NCI-H526 (cell line): ENCODE measurements around the gene RAB29.
A peak's percentile ranks its signal among the peaks of the same experiment; 100 is the strongest.

Experiments
- DNase-seq, 2 experiments: peaks; one replicate each; lab custom pipeline; 2025; lab: John Stamatoyannopoulos, UW

Gene RAB29

DNA sequence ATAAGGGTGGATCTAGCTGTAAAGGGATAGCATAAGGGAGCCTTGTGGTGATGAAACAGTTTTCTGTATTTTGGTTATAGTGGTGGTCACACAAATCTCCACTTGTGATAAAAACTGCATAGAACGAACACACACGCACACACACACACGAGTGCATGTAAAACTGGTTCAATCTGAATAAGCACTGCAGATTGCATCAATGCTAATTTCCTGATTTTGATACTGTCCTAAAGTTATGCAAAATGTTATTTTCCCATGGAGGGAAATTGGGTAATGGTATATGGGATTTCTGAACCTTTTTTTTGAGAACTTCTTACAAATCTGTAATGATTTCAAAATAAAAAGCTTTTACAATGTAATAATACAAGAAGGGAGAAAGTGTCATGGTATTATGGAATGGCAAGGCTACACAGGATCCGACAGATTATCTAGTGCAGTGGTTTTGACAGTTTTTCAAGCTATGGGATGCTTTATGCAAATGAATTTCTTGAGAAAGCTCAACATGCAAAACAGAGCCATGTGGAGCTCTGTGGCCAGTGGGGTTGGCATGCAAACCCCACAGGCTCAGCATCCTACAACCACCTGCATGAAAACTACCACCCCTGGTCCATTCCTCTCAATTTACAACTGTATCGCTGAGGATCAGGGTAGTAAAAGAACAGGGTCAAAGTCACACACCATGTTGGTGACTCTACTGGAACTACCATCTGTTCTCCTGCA lies 18.9 kb upstream of the RAB29 start:
- DNase-seq: peak; percentile 88 to 90

DNA sequence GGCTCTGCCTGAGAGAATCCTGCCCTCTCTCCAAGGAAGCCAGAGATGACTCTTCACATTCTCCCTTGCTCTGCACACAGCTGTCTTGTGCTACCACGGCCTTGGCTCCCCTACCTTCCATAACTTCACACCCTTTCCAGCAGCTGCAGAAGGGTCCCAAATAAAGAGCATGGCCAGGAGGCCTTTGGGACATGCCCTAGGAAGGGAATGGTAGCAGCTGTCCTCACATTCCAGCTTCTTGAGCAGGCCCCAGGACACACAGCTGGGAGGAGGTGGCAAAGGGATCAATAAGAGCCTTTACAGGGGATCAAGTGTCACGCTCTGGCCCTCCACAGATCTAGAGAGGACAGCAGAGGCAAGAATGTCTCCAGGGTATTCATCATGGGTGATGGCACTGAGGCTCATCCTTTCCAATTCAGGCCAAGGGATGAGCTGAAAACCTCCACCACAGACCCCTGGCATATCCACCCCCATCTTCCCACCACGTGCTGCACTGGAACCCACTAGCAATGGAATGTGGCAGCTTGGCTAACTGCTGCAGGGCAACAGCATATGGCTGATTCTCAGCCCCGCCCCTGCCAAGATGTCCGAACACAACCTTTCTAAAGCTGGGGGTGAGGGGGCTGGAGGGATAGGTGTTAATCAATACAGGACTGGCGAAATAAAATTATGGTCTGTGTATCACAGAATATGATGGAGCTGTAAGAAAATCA lies 17.8 kb upstream of the RAB29 start:
- no peak for DNase-seq

GRCh38 chr1:205792481-205792881 lies 17.2 kb upstream of the RAB29 start:
- no peak for DNase-seq

DNA sequence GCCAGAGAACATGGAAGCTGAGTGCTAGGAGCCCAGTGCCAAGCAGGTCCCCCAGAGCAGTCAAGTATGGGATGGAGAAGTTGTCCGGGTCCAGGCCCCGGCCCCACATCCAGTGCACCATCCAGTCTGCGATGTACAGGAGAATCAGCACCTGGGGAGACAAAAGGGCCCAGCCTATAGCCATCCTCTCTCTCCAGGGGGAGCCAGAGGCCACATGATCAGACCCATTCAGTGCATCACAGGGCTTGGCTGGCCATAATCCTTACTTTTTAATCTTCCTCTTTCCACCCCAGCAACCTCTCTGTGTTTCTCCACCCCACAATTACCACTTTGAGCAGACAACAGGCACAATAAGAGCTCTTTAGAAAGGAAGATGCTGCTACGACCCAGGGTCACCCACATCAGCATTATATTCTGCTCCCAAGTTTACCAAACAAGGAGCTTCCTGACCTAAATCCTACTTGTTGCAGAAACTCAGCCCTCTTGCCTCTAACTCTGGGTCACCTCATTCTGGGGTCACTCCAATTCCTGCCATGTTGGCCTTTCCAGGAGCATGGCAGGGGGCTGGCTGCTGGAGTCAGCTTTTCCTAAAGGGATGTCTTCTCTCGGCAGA lies 16.4 kb upstream of the RAB29 start:
- DNase-seq: peak; percentile 37 to 82

GRCh38 chr1:205787287-205787916 lies 12.1 kb upstream of the RAB29 start:
- DNase-seq: no peak

- DNase-seq: no peak
Observed at GRCh38 chr1:205786601-205787000, 11.3 kb upstream of the RAB29 start.

DNA sequence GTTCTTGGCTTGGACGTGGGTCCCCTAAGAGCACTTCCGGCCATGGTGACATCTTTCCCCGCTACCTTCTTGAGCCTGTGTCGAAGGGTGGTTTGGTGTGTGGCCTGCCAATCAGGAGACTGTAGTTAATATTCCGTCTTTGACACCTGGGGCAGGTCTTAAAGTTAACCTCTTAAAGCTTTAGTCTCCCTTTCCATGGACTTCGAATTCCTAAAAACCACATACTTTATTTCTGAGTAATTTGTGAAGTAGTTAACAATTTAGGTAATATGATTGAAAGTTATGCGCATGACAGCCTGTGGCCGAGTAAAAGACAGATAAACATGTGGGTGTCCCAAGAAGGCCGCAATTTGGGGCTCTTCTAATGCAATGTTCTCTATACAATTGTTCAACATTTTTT lies 10.2 kb upstream of the RAB29 start:
- no peak for DNase-seq

DNA sequence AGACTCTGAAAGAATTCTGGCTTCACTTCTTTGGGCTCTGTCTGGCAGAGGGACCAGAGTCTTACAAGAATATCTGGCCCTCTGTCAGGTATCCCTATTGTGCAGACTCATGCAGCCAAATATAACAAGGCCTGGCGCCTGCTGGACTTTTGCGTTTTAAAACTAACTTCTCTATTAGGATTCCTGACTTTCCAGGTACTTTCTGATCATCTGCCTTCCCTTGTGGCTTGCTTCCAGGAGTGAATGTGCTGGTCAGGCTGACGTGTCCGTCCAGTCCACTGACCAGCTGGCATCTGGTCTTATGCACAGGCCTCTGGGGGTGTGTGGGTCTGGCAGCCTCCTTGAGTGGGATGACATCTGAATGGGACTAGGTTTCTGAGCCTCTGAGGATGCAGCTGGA lies 8.6 kb upstream of the RAB29 start:
- no peak for DNase-seq

DNA sequence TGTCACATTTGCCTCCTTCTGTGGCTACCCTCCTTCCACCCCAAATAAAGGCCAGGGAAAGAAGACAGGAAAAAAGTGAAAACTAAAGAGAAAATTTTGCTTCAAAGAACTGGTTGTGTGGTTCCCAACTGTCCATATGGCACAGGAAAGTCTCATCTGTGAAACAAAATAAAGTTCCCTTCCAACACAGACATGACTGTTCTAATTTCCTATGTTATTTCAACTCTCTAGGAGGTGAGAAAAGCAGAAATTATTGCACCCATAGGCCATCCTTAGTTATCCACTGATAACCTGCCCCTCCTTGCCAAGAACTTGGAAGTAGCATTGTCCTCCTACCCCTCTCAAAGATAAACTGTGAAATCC lies 8.1 kb upstream of the RAB29 start:
- no peak for DNase-seq

GRCh38 chr1:205782627-205783432 lies 7.5 kb upstream of the RAB29 start:
- DNase-seq: no peak

DNA sequence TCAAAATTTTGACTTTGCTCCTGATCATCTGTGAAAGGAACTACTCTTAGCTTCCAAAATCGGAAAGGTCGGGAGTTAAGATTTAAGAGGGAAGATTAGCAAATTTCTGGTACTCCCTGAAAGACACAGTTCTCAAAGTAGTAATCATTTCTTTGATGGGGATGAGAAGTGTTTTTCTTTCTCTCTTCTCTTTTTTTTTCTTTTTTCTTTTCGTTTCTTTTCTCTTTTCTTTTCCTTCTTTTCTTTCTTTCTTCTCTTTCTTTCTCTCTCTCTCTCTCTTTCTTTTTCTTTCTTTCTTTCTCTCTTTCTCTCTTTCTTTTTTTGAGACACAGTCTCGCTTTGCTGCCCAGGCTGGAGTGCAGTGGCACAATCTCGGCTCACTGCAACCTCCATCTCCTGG lies 5.1 kb upstream of the RAB29 start:
- no peak for DNase-seq

DNA sequence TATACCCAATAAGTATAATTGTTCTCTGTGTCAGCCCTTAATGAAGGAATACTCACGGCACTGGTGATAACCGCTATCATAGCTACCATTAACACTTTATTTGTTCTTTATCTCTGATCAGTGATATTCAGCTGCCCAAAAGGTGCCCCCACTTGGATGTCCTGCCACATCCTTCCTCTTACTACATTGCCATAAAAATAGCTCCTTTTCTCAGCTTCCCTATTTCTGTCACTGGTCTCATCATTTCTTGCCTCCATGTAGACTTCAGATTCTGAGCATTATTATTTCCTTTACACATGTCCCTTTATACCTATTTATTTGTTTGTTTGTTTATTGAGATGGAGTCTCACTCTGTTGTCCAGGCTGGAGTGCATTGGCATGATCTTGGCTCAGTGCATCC lies 2.7 kb upstream of the RAB29 start:
- no peak for DNase-seq

DNA sequence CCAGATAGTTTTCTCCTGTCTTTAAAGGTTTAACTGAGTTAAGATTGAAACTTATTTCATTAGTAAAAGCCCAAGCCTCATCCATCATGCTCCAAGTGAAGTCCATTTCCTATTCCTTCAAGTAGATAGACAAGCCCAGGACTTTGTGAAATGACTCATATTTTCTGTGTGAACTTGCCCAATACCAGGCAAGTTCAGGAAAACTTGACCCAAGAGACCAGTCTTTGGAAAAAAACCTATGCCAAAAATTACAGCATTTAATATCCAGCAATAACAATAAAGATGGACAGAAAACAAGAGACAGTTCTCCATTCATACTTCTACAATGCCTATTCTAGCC lies 405 bp upstream of the RAB29 start:
- no peak for DNase-seq

DNA sequence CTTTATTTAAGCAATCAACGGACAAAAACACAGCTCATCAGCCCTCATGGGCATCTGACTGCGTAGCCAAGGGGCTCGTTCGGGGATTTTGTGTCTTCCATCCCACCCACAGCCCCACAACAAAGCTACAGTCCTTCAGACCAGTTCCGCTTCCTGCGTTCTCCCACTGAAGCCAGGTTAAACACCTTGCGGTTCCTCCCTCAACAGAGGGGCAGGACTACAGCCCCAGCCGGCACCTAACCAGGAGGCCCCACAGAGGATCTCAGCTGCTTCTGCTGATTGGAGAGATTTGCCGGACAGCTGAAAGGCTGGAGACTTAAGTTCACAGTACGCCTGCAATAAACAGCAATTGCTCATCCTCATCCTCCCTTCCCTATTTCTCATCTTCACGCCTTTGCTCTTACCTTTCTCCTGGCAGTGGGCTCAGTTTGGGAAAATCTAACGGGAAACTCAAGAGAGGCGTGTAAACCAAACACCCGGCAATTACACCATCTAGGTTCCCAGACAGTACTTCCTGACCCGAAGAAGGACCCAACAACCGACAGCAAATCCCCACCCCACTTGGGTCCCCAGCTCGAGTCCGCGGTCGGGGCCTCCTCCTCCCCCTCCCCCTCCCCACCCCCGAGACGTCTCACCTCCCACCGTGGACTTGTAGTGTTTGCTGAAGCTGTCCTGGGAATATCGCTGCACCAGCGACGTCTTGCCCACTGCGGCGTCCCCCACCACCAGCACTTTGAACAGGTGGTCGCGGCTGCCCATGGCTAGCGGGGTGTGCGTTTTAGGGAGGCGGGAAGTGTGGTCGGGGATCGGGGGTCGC lies 876 bp downstream of the RAB29 start:
- peak in 1 of 2 experiments; percentile 14 for DNase-seq

GRCh38 chr1:205772607-205773032 lies 2.7 kb downstream of the RAB29 start:
- DNase-seq: no peak

DNA sequence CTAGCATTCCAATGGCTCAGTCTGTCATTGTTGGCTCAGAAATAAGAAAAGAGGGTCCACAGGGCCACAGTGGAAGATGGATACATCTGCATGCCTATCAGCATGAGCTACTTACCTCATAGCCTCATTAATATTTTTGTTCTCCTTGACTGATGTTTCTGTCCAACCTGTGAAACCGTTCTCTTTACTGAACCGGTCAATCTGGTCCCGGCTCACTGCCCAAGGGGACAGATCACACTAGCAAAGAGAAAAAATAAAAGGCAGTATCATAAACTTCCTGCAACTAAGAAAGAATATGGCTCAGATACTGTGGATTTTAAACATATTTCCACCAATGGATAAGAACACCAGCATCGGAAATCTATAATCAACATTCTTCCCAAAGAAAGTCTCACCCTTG lies 4.7 kb downstream of the RAB29 start:
- no peak for DNase-seq

GRCh38 chr1:205769641-205770365 lies 5.5 kb downstream of the RAB29 start:
- DNase-seq: no peak

GRCh38 chr1:205767248-205767647 lies 8.0 kb downstream of the RAB29 start:
- DNase-seq: no peak

GRCh38 chr1:205766570-205766969 lies 8.7 kb downstream of the RAB29 start:
- no peak for DNase-seq

DNA sequence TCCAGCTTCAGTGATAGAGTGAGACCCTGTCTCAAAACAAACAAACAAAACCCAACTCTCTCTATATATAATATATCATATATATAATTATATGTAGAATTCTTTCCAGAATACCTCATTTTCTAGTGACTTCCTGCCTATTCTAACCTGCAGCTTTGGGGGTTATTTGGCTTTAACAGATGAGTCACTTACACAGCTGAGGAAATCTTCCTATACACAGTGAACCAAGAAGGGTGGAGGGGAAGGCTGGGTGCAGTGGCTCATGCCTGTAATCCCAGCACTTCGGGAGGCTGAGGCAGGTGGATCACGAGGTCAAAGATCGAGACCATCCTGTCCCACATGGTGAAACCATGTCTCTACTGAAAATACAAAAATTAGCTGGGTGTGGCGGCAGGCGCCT lies 9.2 kb downstream of the RAB29 start:
- DNase-seq: no peak

DNA sequence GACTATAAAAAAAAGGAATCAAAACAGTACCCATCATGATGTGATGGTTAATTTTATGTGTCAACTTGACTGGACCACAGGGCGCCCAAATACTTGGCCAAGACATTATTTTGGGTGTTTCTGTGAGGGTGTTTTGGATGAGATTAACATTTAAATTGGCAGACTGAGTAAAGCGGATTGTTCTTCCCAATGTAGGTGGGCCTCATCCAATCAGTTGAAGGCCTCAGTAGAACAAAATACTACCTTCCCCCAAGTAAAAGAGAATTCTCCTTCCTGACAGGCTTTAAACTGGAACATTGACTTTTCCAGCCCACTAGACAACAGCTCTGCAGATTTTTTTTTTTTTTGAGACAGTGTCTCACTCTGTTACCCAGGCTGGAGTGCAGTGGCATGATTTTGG lies 10.7 kb downstream of the RAB29 start:
- no peak for DNase-seq
